H9 (cell line): ENCODE results near the gene SVEP1. TPM values are rescaled to one million over a fixed set of nuclear protein-coding genes. Genes with fewer than 3 reads are reported as not detected.

Experiments
- DNase-seq: peaks from one replicate; pipeline ENCODE4 v3.0.0-alpha.2; 2017
- H2AFZ ChIP-seq: one replicate; pipeline ENCODE4 v1.6.1; 2013; ENCODE audit warnings: mild to moderate bottlenecking, low read length, control low read depth, moderate library complexity
- H2AK5ac ChIP-seq: 2 replicates; pipeline ENCODE4 v1.6.1; 2013; ENCODE audit warnings: low read length, control low read depth, mixed read lengths; ENCODE audit not compliant: insufficient read length
- H2BK120ac ChIP-seq: one replicate; pipeline ENCODE4 v1.6.1; 2013; ENCODE audit warnings: low read depth, mild to moderate bottlenecking, low read length, control low read depth, inconsistent platforms; ENCODE audit not compliant: poor library complexity, severe bottlenecking
- H2BK12ac ChIP-seq: 2 replicates; pipeline ENCODE4 v1.6.1; 2013; ENCODE audit warnings: low read length, control low read depth, mixed read lengths, low read depth; ENCODE audit not compliant: insufficient read length
- H2BK15ac ChIP-seq: 2 replicates; pipeline ENCODE4 v1.6.1; 2013; ENCODE audit warnings: low read depth, low read length, control low read depth
- H2BK20ac ChIP-seq: one replicate; pipeline ENCODE4 v1.6.1; 2013; ENCODE audit warnings: low read depth, mild to moderate bottlenecking, low read length, control low read depth, inconsistent platforms; ENCODE audit not compliant: poor library complexity, severe bottlenecking
- H2BK5ac ChIP-seq: 2 replicates; pipeline ENCODE4 v1.6.1; 2013; ENCODE audit warnings: low read length, control low read depth, mixed read lengths; ENCODE audit not compliant: insufficient read length
- H3K14ac ChIP-seq: 2 replicates; pipeline ENCODE4 v1.6.1; 2013; ENCODE audit warnings: low read length, control low read depth; ENCODE audit not compliant: insufficient read depth
- H3K18ac ChIP-seq: 2 replicates; pipeline ENCODE4 v1.6.1; 2013; ENCODE audit warnings: low read depth, mild to moderate bottlenecking, mixed read lengths, low read length, control low read depth; ENCODE audit not compliant: insufficient read length
- H3K23ac ChIP-seq: 2 replicates; pipeline ENCODE4 v1.6.1; 2013; ENCODE audit warnings: low read length, control low read depth, mixed read lengths, low read depth; ENCODE audit not compliant: insufficient read length
- H3K23me2 ChIP-seq: 2 replicates; pipeline ENCODE4 v1.6.1; 2013; ENCODE audit warnings: low read depth, mild to moderate bottlenecking, mixed read lengths, low read length, control low read depth; ENCODE audit not compliant: insufficient read length, poor library complexity, severe bottlenecking
- H3K27ac ChIP-seq: 2 replicates; pipeline ENCODE4 v1.5.1; 2013; ENCODE audit warnings: low read length, control low read depth, mixed read lengths, low read depth; ENCODE audit not compliant: insufficient read length
- H3K27me3 ChIP-seq: 2 replicates; pipeline ENCODE4 v1.6.1; 2013; ENCODE audit warnings: low read length, control low read depth, inconsistent platforms; ENCODE audit not compliant: insufficient read depth
- H3K4ac ChIP-seq: 2 replicates; pipeline ENCODE4 v1.6.1; 2013; ENCODE audit warnings: low read depth, mild to moderate bottlenecking, control low read depth, inconsistent platforms, low read length, moderate library complexity
- H3K4me1 ChIP-seq: 2 replicates; pipeline ENCODE4 v1.6.1; 2013; ENCODE audit warnings: low read length, control low read depth, inconsistent platforms; ENCODE audit not compliant: insufficient read depth
- H3K4me2 ChIP-seq: 2 replicates; pipeline ENCODE4 v1.6.1; 2013; ENCODE audit warnings: low read length, control low read depth, mixed read lengths; ENCODE audit not compliant: insufficient read length, insufficient read depth
- H3K56ac ChIP-seq: 2 replicates; pipeline ENCODE4 v1.6.1; 2013; ENCODE audit warnings: low read depth, mild to moderate bottlenecking, mixed read lengths, low read length, control low read depth; ENCODE audit not compliant: insufficient read length
- H3K79me1 ChIP-seq: 2 replicates; pipeline ENCODE4 v1.6.1; 2013; ENCODE audit warnings: low read depth, mild to moderate bottlenecking, moderate library complexity, low read length, control low read depth, inconsistent platforms; ENCODE audit not compliant: insufficient read depth, poor library complexity, severe bottlenecking
- H3K79me2 ChIP-seq: 2 replicates; pipeline ENCODE4 v1.6.1; 2013; ENCODE audit warnings: low read length, control low read depth, inconsistent platforms; ENCODE audit not compliant: insufficient read depth
- H3K9ac ChIP-seq: 2 replicates; pipeline ENCODE4 v1.6.1; 2013; ENCODE audit warnings: low read length, control low read depth, mixed read lengths; ENCODE audit not compliant: insufficient read length; ENCODE audit errors: extremely low read depth
- H3K9me3 ChIP-seq: one replicate; pipeline ENCODE4 v1.6.1; 2013; ENCODE audit warnings: low read depth, low read length, inconsistent platforms; ENCODE audit not compliant: control insufficient read depth
- H3T11ph ChIP-seq: one replicate; pipeline ENCODE4 v1.6.1; 2013; ENCODE audit warnings: mild to moderate bottlenecking, low read length, control low read depth, inconsistent platforms
- H4K20me1 ChIP-seq: one replicate; pipeline ENCODE4 v1.6.1; 2013; ENCODE audit not compliant: control insufficient read depth, insufficient read length, insufficient read depth
- H4K5ac ChIP-seq: 2 replicates; pipeline ENCODE4 v1.6.1; 2013; ENCODE audit warnings: low read depth, mild to moderate bottlenecking, mixed read lengths, low read length, control low read depth; ENCODE audit not compliant: insufficient read length
- H4K8ac ChIP-seq: replicated peaks from 2 replicates; pipeline ENCODE4 v1.6.1; 2013; ENCODE audit warnings: low read length, control low read depth, mixed read lengths, low read depth; ENCODE audit not compliant: insufficient read length
- H4K91ac ChIP-seq: 2 replicates; pipeline ENCODE4 v1.6.1; 2013; ENCODE audit warnings: low read depth, mild to moderate bottlenecking, moderate library complexity, mixed read lengths, low read length, control low read depth; ENCODE audit not compliant: insufficient read length
- H3K27ac Mint-ChIP-seq, 3 experiments: 2 replicates in 2 of 3; 3 replicates in 1 of 3; pipeline ENCODE4 v1.8.0; 2020 to 2021; ENCODE audit warnings: mixed read lengths in 3 of 3, mild to moderate bottlenecking in 1 of 3, moderate library complexity in 1 of 3
- H3K27me3 Mint-ChIP-seq: 2 replicates; pipeline ENCODE4 v1.8.0; 2021; ENCODE audit warnings: low read depth, mild to moderate bottlenecking, moderate library complexity, mixed read lengths
- H3K36me3 Mint-ChIP-seq, 3 experiments: 2 replicates in 2 of 3; 3 replicates in 1 of 3; pipeline ENCODE4 v1.8.0; 2020 to 2021; ENCODE audit warnings: low read depth in 3 of 3, mixed read lengths in 3 of 3; ENCODE audit not compliant: insufficient read depth in 1 of 3
- H3K4me1 Mint-ChIP-seq, 2 experiments: 2 replicates each; pipeline ENCODE4 v1.8.0; 2020; ENCODE audit warnings: mixed read lengths in 2 of 2
- H3K4me3 Mint-ChIP-seq, 2 experiments: 2 replicates in 1 of 2; 3 replicates in 1 of 2; pipeline ENCODE4 v1.8.0; 2020 to 2021; ENCODE audit warnings: mild to moderate bottlenecking in 2 of 2, mixed read lengths in 2 of 2, moderate library complexity in 1 of 2
- H3K9me3 Mint-ChIP-seq, 2 experiments: 2 replicates in 1 of 2; 3 replicates in 1 of 2; pipeline ENCODE4 v1.8.0; 2020; ENCODE audit warnings: mild to moderate bottlenecking in 2 of 2, mixed read lengths in 2 of 2, moderate library complexity in 1 of 2
- CTCF ChIP-seq: fragments of 200-600 bp; sonication (generic); conservative IDR thresholded peaks from 3 replicates; pipeline ENCODE4 v1.8.0; 2021; ENCODE audit warnings: antibody characterized with exemption, mild to moderate bottlenecking
- WGBS: extraction: QIAGEN DNeasy Blood & Tissue Kit; methylation state at CpG from one replicate; pipeline ENCODE4 v1.1.7; 2013; ENCODE audit warnings: missing lambda C conversion rate, low lambda C conversion rate, mixed read lengths; ENCODE audit not compliant: insufficient read length; ENCODE audit errors: extremely low coverage; 5-methylcytosine and 5-hydroxymethylcytosine counted together
- total RNA-seq: library from RNA; stranded (reverse); gene quantifications from 2 replicates; pipeline ENCODE4 v1.2.1, GENCODE V29; 2021

The SVEP1 gene
- total RNA-seq, 1 experiment from 2014 or later: 0.17 TPM

DNA sequence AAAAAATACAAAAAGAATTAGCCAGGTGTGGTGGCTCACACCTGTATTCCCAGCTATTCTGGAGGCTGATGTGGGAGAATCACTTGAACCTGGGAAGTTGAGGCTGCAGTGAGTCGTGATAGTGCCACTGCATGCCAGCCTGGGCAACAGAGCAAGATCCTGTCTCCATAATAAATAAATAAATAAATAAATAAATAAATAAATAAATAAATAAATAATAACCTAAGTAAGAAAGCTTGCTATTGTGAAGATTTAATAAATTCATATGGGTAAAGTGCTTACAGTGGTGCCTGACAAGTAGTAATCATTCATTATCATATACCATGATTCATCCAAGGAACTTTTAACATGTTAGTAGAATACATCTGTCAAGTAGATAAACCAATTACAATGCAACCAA, 13.4 kb downstream of the SVEP1 start:
- Histone ChIP-seq H3K9me3 (no peaks in the 10 kb centered on the region), H3K27ac (no peak overlapping the region), H4K20me1 (no peaks in the 10 kb centered on the region), H2AFZ (no peak overlapping the region), H2BK12ac (no peak overlapping the region), H4K8ac (no peak overlapping the region), H3K79me1 (no peaks in the 10 kb centered on the region), H3K14ac (no peak overlapping the region), H3K23me2 (no peaks in the 10 kb centered on the region), H3T11ph (no peak overlapping the region), H2BK120ac (no peak overlapping the region), H3K18ac (no peak overlapping the region), H3K79me2 (no peaks in the 10 kb centered on the region), H2BK5ac (no peak overlapping the region), H4K91ac (no peak overlapping the region), H3K23ac (no peak overlapping the region), H3K56ac (no peak overlapping the region), H2BK15ac (no peak overlapping the region), H3K4me1 (no peaks in the 10 kb centered on the region), H4K5ac (no peak overlapping the region), H2BK20ac (no peak overlapping the region), H3K4me2 (no peak overlapping the region), H3K9ac (no peak overlapping the region), H3K4ac (no peak overlapping the region), H2AK5ac (no peak overlapping the region), H3K27me3 (no peaks in the 10 kb centered on the region)
- Mint-ChIP-seq H3K27ac (no peak overlapping the region), H3K27me3 (no peaks in the 10 kb centered on the region), H3K9me3 (no peaks in the 10 kb centered on the region), H3K36me3 (no peaks in the 10 kb centered on the region), H3K4me3 (no peak overlapping the region), H3K4me1 (no peaks in the 10 kb centered on the region)
- TF ChIP-seq CTCF: no peak
- no peak for DNase-seq
- WGBS: no CpG with 5 or more reads among the region's 1 CpG
